CD8-positive, alpha-beta memory T cell (primary cell): ENCODE results near the gene RELL1. TPM values are rescaled to one million over a fixed set of nuclear protein-coding genes. Genes with fewer than 3 reads are reported as not detected.

Experiments
- CTCF ChIA-PET: fragments of 350-600 bp; sonication (Branson Sonifier 250); formaldehyde crosslinking; loops from one replicate; lab custom pipeline; 2021; ENCODE audit warnings: antibody characterized with exemption; lab: Charles Lee
- POLR2A ChIA-PET: fragments of 350-600 bp; sonication (Branson Sonifier 250); formaldehyde crosslinking; loops from one replicate; lab custom pipeline; 2021; ENCODE audit warnings: antibody characterized with exemption; lab: Charles Lee
- DNase-seq, 5 donors: peaks; one replicate each; pipeline versions ENCODE4 v3.0.0 to v3.0.0-alpha.2; 2020 to 2022; ENCODE audit warnings: mixed read lengths in 1 of 5
- H3K27ac ChIP-seq: one replicate; pipeline ENCODE4 v1.7.0; 2013; ENCODE audit warnings: low read depth, mild to moderate bottlenecking, low read length, moderate library complexity
- H3K27me3 ChIP-seq: 2 replicates; pipeline ENCODE4 v1.7.0; 2013; ENCODE audit warnings: low read length, mild to moderate bottlenecking; ENCODE audit not compliant: insufficient read depth, poor library complexity, severe bottlenecking
- H3K36me3 ChIP-seq: 2 replicates; pipeline ENCODE4 v1.7.0; 2013; ENCODE audit warnings: mild to moderate bottlenecking, low read length, moderate library complexity; ENCODE audit not compliant: insufficient read depth
- H3K4me1 ChIP-seq: 2 replicates; pipeline ENCODE4 v1.7.0; 2013; ENCODE audit warnings: mild to moderate bottlenecking, low read length, moderate library complexity; ENCODE audit not compliant: insufficient read depth
- H3K4me3 ChIP-seq: 2 replicates; pipeline ENCODE4 v1.7.0; 2013; ENCODE audit warnings: mild to moderate bottlenecking, low read length
- H3K9me3 ChIP-seq: 2 replicates; pipeline ENCODE4 v1.7.0; 2013; ENCODE audit warnings: mild to moderate bottlenecking, low read length
- H3K27ac Mint-ChIP-seq, 8 donors: one replicate each; pipeline ENCODE4 v1.8.0; 2020 to 2021; ENCODE audit warnings: mixed read lengths in 8 of 8, mild to moderate bottlenecking in 6 of 8, inconsistent platforms in 3 of 8, moderate library complexity in 3 of 8
- H3K27me3 Mint-ChIP-seq, 2 donors: one replicate each; pipeline ENCODE4 v1.8.0; 2020 to 2021; ENCODE audit warnings: mixed read lengths in 2 of 2, mild to moderate bottlenecking in 1 of 2, moderate library complexity in 1 of 2
- H3K36me3 Mint-ChIP-seq, 3 donors: one replicate each; pipeline ENCODE4 v1.8.0; 2020 to 2021; ENCODE audit warnings: mixed read lengths in 3 of 3, inconsistent platforms in 1 of 3, mild to moderate bottlenecking in 1 of 3
- H3K4me1 Mint-ChIP-seq, 3 donors: one replicate each; pipeline ENCODE4 v1.8.0; 2020 to 2021; ENCODE audit warnings: mixed read lengths in 3 of 3, inconsistent platforms in 1 of 3, mild to moderate bottlenecking in 1 of 3
- H3K4me3 Mint-ChIP-seq, 7 donors: one replicate each; pipeline ENCODE4 v1.8.0; 2020 to 2021; ENCODE audit warnings: mixed read lengths in 7 of 7, mild to moderate bottlenecking in 6 of 7, moderate library complexity in 4 of 7, inconsistent platforms in 2 of 7
- H3K9me3 Mint-ChIP-seq, 5 donors: one replicate each; pipeline ENCODE4 v1.8.0; 2020 to 2022; ENCODE audit warnings: mixed read lengths in 5 of 5, mild to moderate bottlenecking in 3 of 5, moderate library complexity in 2 of 5, inconsistent platforms in 1 of 5
- polyA plus RNA-seq: library from polyadenylated mRNA; unstranded; fragments of 300-500 nt; fragmentation: Illumina TruSeq; gene quantifications from one replicate; pipeline ENCODE4 v1.2.3, GENCODE V29; 2021
- total RNA-seq, 2 experiments: library from RNA; stranded (reverse); gene quantifications; one replicate each; pipeline ENCODE4 v1.2.3, GENCODE V29; 2021

The RELL1 gene
- total and polyA plus RNA-seq, 3 experiments from 2014 or later, result 7.4 to 21.4 (median 19.9) TPM

- Histone ChIP-seq H3K36me3 (no peaks in the 10 kb centered on the region), H3K4me3 (no peak overlapping the region), H3K9me3 (no peaks in the 10 kb centered on the region), H3K27me3 (no peaks in the 10 kb centered on the region), H3K27ac (no peak overlapping the region), H3K4me1 (peaks cover 4% of the 10 kb centered on the region)
- ChIA-PET CTCF (interaction anchor here (0.6 to 1.3 kb wide), 3 partner anchors 182 to 437 kb away, joined by 3 to 6 read pairs (median 4); no protein-coding TSS in a partner anchor), POLR2A (no interaction called here)
- H3K9me3 Mint-ChIP-seq, result no peaks in the 10 kb centered on the region
- peaks cover 4 to 5% (median 4%) of the 10 kb centered on the region in 3 donors for H3K4me1 Mint-ChIP-seq
- H3K4me3 Mint-ChIP-seq, result no peak overlapping the region
- no peaks in the 10 kb centered on the region for H3K27me3 Mint-ChIP-seq
- H3K36me3 Mint-ChIP-seq, result peaks cover 0 to 1% (median 0%) of the 10 kb centered on the region in 3 donors
- H3K27ac Mint-ChIP-seq, result no peak overlapping the region
- no peak for DNase-seq
These were observed 86.9 kb downstream of the RELL1 start for GRCh38 chr4:37599092-37599790.

GRCh38 chr4:37597034-37597433, 89.1 kb downstream of the RELL1 start:
- no peaks in the 10 kb centered on the region for H3K27me3 ChIP-seq
- no peaks in the 10 kb centered on the region for H3K4me1 ChIP-seq
- H3K9me3 Mint-ChIP-seq, result no peaks in the 10 kb centered on the region
- ChIA-PET CTCF (interaction anchor here (1.7 kb wide), 1 partner anchor 197 kb away, joined by 4 read pairs; no protein-coding TSS in a partner anchor), POLR2A (no interaction called here)
- H3K36me3 Mint-ChIP-seq, result peaks cover 0 to 1% (median 0%) of the 10 kb centered on the region in 3 donors
- H3K36me3 ChIP-seq, result no peaks in the 10 kb centered on the region
- H3K27me3 Mint-ChIP-seq, result no peaks in the 10 kb centered on the region
- H3K4me3 ChIP-seq, result no peak overlapping the region
- no peaks in the 10 kb centered on the region for H3K4me1 Mint-ChIP-seq
- no peak for DNase-seq
- no peak overlapping the region for H3K27ac ChIP-seq
- H3K4me3 Mint-ChIP-seq, result no peak overlapping the region
- H3K9me3 ChIP-seq, result no peaks in the 10 kb centered on the region
- no peak overlapping the region for H3K27ac Mint-ChIP-seq

- POLR2A ChIA-PET, result no interaction called here
- Histone ChIP-seq H3K27ac (no peak overlapping the region), H3K9me3 (no peaks in the 10 kb centered on the region), H3K4me1 (no peaks in the 10 kb centered on the region), H3K36me3 (no peaks in the 10 kb centered on the region), H3K27me3 (no peaks in the 10 kb centered on the region), H3K4me3 (no peak overlapping the region)
- H3K27me3 Mint-ChIP-seq, result no peaks in the 10 kb centered on the region
- no peaks in the 10 kb centered on the region for H3K4me1 Mint-ChIP-seq
- DNase-seq, result no peak
- no peaks in the 10 kb centered on the region for H3K36me3 Mint-ChIP-seq
- CTCF ChIA-PET, result no interaction called here
- H3K9me3 Mint-ChIP-seq, result no peaks in the 10 kb centered on the region
- H3K27ac Mint-ChIP-seq, result no peak overlapping the region
- H3K4me3 Mint-ChIP-seq, result no peak overlapping the region
These were observed 90.1 kb downstream of the RELL1 start for GRCh38 chr4:37595875-37596680.

GRCh38 chr4:37594099-37594498, 92.1 kb downstream of the RELL1 start:
- CTCF ChIA-PET, result no interaction called here
- Histone ChIP-seq H3K9me3 (no peaks in the 10 kb centered on the region), H3K4me1 (no peaks in the 10 kb centered on the region), H3K27me3 (no peaks in the 10 kb centered on the region), H3K36me3 (no peaks in the 10 kb centered on the region), H3K4me3 (no peak overlapping the region), H3K27ac (no peak overlapping the region)
- no peak for DNase-seq
- Mint-ChIP-seq H3K27me3 (no peaks in the 10 kb centered on the region), H3K27ac (no peak overlapping the region), H3K9me3 (no peaks in the 10 kb centered on the region), H3K4me3 (no peak overlapping the region), H3K4me1 (no peaks in the 10 kb centered on the region), H3K36me3 (peaks cover 1 to 6% (median 2%) of the 10 kb centered on the region in 3 donors)
- POLR2A ChIA-PET, result no interaction called here

- H3K27ac Mint-ChIP-seq, result no peak overlapping the region
- H3K27me3 Mint-ChIP-seq, result peaks cover 4 to 5% of the 10 kb centered on the region in 2 donors
- Histone ChIP-seq H3K36me3 (no peaks in the 10 kb centered on the region), H3K9me3 (no peaks in the 10 kb centered on the region), H3K27ac (no peak overlapping the region), H3K27me3 (no peaks in the 10 kb centered on the region), H3K4me1 (no peaks in the 10 kb centered on the region), H3K4me3 (no peak overlapping the region)
- H3K4me1 Mint-ChIP-seq, result no peaks in the 10 kb centered on the region
- no peak overlapping the region for H3K4me3 Mint-ChIP-seq
- POLR2A ChIA-PET, result no interaction called here
- peaks cover 4 to 13% (median 6%) of the 10 kb centered on the region in 3 donors for H3K36me3 Mint-ChIP-seq
- no peak for DNase-seq
- no peaks in the 10 kb centered on the region for H3K9me3 Mint-ChIP-seq
- CTCF ChIA-PET, result interaction anchor here (1.7 kb wide), 1 partner anchor 11 kb away, joined by 5 read pairs; no protein-coding TSS in a partner anchor
These were observed 94.8 kb downstream of the RELL1 start for GRCh38 chr4:37591349-37591748.

GRCh38 chr4:37590016-37590415, 96.2 kb downstream of the RELL1 start:
- no peaks in the 10 kb centered on the region for H3K9me3 ChIP-seq
- H3K4me3 ChIP-seq, result no peak overlapping the region
- no peaks in the 10 kb centered on the region for H3K9me3 Mint-ChIP-seq
- H3K4me3 Mint-ChIP-seq, result no peak overlapping the region
- no peaks in the 10 kb centered on the region for H3K36me3 ChIP-seq
- H3K27me3 ChIP-seq, result no peaks in the 10 kb centered on the region
- no peaks in the 10 kb centered on the region for H3K4me1 Mint-ChIP-seq
- ChIA-PET CTCF (interaction anchor here (1.7 kb wide), 1 partner anchor 13 kb away, joined by 5 read pairs; no protein-coding TSS in a partner anchor), POLR2A (no interaction called here)
- no peaks in the 10 kb centered on the region for H3K4me1 ChIP-seq
- peaks cover 4 to 15% (median 6%) of the 10 kb centered on the region in 3 donors for H3K36me3 Mint-ChIP-seq
- no peak overlapping the region for H3K27ac ChIP-seq
- H3K27me3 Mint-ChIP-seq, result peaks cover 5% of the 10 kb centered on the region in 2 donors
- no peak overlapping the region for H3K27ac Mint-ChIP-seq
- no peak for DNase-seq

GRCh38 chr4:37588150-37588549, 98.0 kb downstream of the RELL1 start:
- Mint-ChIP-seq H3K4me3 (no peak overlapping the region), H3K27ac (no peak overlapping the region), H3K9me3 (peaks cover 0 to 7% (median 0%) of the 10 kb centered on the region in 5 donors), H3K27me3 (peaks cover 11 to 19% of the 10 kb centered on the region in 2 donors), H3K36me3 (peaks cover 6 to 15% (median 14%) of the 10 kb centered on the region in 3 donors), H3K4me1 (peaks cover 0 to 1% (median 0%) of the 10 kb centered on the region in 3 donors)
- Histone ChIP-seq H3K9me3 (no peaks in the 10 kb centered on the region), H3K27ac (no peak overlapping the region), H3K27me3 (no peaks in the 10 kb centered on the region), H3K4me1 (no peaks in the 10 kb centered on the region), H3K36me3 (no peaks in the 10 kb centered on the region), H3K4me3 (no peak overlapping the region)
- ChIA-PET POLR2A (no interaction called here), CTCF (no interaction called here)
- no peak for DNase-seq

GRCh38 chr4:37586194-37586593, 100.0 kb downstream of the RELL1 start:
- no peaks in the 10 kb centered on the region for H3K9me3 ChIP-seq
- CTCF ChIA-PET, result no interaction called here
- no peak overlapping the region for H3K27ac ChIP-seq
- Mint-ChIP-seq H3K27ac (no peak overlapping the region), H3K9me3 (peaks cover 0 to 11% (median 7%) of the 10 kb centered on the region in 5 donors), H3K4me3 (no peak overlapping the region), H3K4me1 (peaks cover 0 to 1% (median 0%) of the 10 kb centered on the region in 3 donors), H3K36me3 (peaks cover 6 to 26% (median 15%) of the 10 kb centered on the region in 3 donors), H3K27me3 (peaks cover 17 to 28% of the 10 kb centered on the region in 2 donors)
- no peak overlapping the region for H3K4me3 ChIP-seq
- POLR2A ChIA-PET, result no interaction called here
- H3K27me3 ChIP-seq, result no peaks in the 10 kb centered on the region
- no peaks in the 10 kb centered on the region for H3K36me3 ChIP-seq
- no peak for DNase-seq
- no peaks in the 10 kb centered on the region for H3K4me1 ChIP-seq
